Thoracic aorta (tissue), 2 donors: ENCODE results near the gene CCAR1. TPM values are rescaled to one million over a fixed set of nuclear protein-coding genes. Genes with fewer than 3 reads are reported as not detected.
A peak's percentile ranks its signal among the peaks of the same experiment; 100 is the strongest.
"Not testable (repeated sequence)": the region's sequence is repeated elsewhere in the genome, so short reads cannot be mapped to it uniquely, and the experiment has no call there.

Source experiments
- ATAC-seq: fragments of 150-250 bp; one replicate; pipeline ENCODE4 v1.8.0; 2017; ENCODE audit warnings: low read depth; ENCODE audit not compliant: insufficient number of reproducible peaks, low FRiP score
- DNase-seq: peaks from one replicate; pipeline ENCODE4 v3.0.0-alpha.2; 2020; ENCODE audit warnings: low spot score
- H3K27ac ChIP-seq, 2 donors: fragments of 200-600 bp; sonication (generic); 1 replicate in 1 of 2; 2 replicates in 1 of 2; pipeline ENCODE4 v1.5.1; 2016; ENCODE audit warnings: mild to moderate bottlenecking in 2 of 2, moderate library complexity in 2 of 2
- H3K27me3 ChIP-seq: fragments of 200-600 bp; sonication (generic); replicated peaks from 2 replicates; pipeline ENCODE4 v1.6.0; 2016; ENCODE audit warnings: mild to moderate bottlenecking; ENCODE audit not compliant: insufficient read depth
- H3K36me3 ChIP-seq: fragments of 200-600 bp; sonication (generic); one replicate; pipeline ENCODE4 v1.5.1; 2016
- H3K4me1 ChIP-seq, 2 donors: fragments of 200-600 bp; sonication (generic); 1 replicate in 1 of 2; 2 replicates in 1 of 2; pipeline versions ENCODE4 v1.5.1 to v1.6.0; 2016; ENCODE audit warnings: low read depth in 2 of 2, mild to moderate bottlenecking in 1 of 2; ENCODE audit not compliant: control insufficient read depth in 1 of 2
- H3K4me3 ChIP-seq: fragments of 200-600 bp; sonication (generic); 2 replicates; pipeline ENCODE4 v1.5.1; 2016; ENCODE audit warnings: mild to moderate bottlenecking
- H3K9me3 ChIP-seq: fragments of 200-600 bp; sonication (generic); 2 replicates; pipeline ENCODE4 v1.5.1; 2016
- CTCF ChIP-seq: fragments of 200-600 bp; sonication (generic); IDR thresholded peaks from one replicate; pipeline ENCODE4 v1.5.1; 2019; ENCODE audit warnings: antibody characterized with exemption
- total RNA-seq, 2 donors: library from RNA; depleted of rRNA; stranded (reverse); fragments of >200 nt; gene quantifications; one replicate each; pipeline versions ENCODE4 v1.1.0 to v1.2.3, GENCODE V29; 2016

The CCAR1 gene
- total RNA-seq, 2 donors from 2014 or later: 48.6 to 86.9 TPM

DNA sequence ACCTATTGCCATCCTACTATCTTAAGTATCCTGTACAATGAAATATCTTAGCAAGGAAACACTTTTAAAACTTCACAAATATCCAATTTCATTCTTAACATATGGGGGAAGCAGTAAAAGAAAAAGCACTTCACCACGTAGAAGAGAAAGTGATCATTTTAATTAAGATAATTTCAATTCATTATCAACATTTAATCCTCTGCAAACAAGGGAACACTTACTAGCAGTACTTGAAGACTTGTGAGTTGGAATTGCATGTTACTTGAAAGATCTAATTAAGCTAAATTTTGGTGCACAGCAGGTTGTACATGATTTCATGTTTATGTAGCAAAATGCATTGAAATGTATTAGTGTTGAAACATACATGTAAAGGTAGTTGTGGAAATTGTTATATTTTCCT lies 20.8 kb upstream of the CCAR1 start:
- Histone ChIP-seq H3K9me3 (no peaks in the 10 kb centered on the region), H3K4me3 (no peak overlapping the region), H3K27me3 (no peaks in the 10 kb centered on the region), H3K36me3 (no peaks in the 10 kb centered on the region), H3K27ac (no peak overlapping the region), H3K4me1 (no peaks in the 10 kb centered on the region)
- no peak for TF ChIP-seq CTCF
- no peak for ATAC-seq
- no peak for DNase-seq

DNA sequence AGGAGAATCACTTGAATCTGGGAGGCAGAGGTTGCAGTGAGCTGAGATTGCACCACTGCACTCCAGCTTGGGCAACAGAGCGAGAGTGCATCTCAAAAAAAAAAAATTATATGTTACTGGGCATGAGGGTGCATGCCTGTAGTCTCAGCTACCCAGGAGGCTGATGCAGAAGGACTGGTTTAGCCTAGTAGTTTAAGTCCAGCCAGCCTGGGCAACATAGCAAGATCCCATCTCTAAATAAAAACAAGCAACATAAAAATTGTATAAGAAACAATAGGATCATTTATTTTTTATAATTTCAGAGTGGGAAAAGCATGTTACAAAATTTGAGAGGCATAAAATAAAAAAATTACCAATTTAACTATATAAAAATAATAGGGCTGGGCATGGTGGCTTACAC lies 15.5 kb upstream of the CCAR1 start:
- no peaks in the 10 kb centered on the region for H3K4me1 ChIP-seq
- no peak for TF ChIP-seq CTCF
- no peak for DNase-seq
- no peaks in the 10 kb centered on the region for H3K27me3 ChIP-seq
- H3K27ac ChIP-seq: no peak overlapping the region
- no peak for ATAC-seq
- H3K9me3 ChIP-seq: no peaks in the 10 kb centered on the region
- no peaks in the 10 kb centered on the region for H3K36me3 ChIP-seq
- no peak overlapping the region for H3K4me3 ChIP-seq

- H3K9me3 ChIP-seq, ATAC-seq, H3K4me3 ChIP-seq, DNase-seq, H3K27me3 ChIP-seq, H3K36me3 ChIP-seq, H3K27ac ChIP-seq, H3K4me1 ChIP-seq: not testable (repeated sequence)
Observed at GRCh38 chr10:68708987-68709386, 12.1 kb upstream of the CCAR1 start.

GRCh38 chr10:68713065-68713464 lies 8.0 kb upstream of the CCAR1 start:
- not testable (repeated sequence) for ATAC-seq, DNase-seq, H3K36me3 ChIP-seq, H3K27ac ChIP-seq, H3K4me3 ChIP-seq, H3K4me1 ChIP-seq, H3K27me3 ChIP-seq, H3K9me3 ChIP-seq

- no peak for TF ChIP-seq CTCF
- peaks cover 1 to 3% of the 10 kb centered on the region in 2 donors for H3K4me1 ChIP-seq
Observed at GRCh38 chr10:68717435-68717834, 3.6 kb upstream of the CCAR1 start.

DNA sequence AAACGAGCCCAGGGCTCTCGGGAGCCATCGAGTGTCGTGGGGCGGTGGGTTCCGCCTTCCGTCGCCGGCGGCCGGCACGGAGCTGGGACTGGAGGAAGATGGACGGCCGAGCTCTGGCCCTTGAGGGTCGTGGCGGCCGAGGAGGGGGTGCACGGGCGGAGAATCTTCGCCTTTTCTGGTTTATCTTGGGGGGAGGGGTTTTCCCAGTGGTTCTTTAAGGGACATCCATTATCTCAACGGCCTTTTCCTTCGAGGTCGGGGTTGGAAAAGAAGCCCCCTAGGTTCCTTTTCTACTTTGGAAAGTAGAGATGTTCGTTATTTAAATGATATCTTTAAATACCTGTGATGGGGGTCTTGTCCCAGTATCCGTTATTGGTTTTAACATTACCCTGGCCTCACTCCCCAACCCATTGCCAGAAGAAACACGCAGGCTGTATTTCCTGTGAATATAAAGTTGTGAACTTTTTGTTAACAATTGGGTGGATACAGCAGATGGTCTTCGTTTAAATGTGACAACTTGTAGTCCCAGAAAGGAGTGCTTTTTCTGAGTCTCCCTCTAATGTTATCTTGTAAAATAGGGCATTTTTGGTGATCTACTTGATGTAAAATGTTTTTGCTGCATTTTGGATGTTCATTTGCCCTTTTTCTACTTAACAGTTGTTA lies 765 bp downstream of the CCAR1 start:
- no peaks in the 10 kb centered on the region for H3K9me3 ChIP-seq
- TF ChIP-seq CTCF: no peak
- H3K27me3 ChIP-seq: no peaks in the 10 kb centered on the region
- peak overlapping the region; percentile 85 to 98 for H3K27ac ChIP-seq
- no peak for ATAC-seq
- H3K4me3 ChIP-seq: peak overlapping the region; percentile 95
- H3K36me3 ChIP-seq: peaks cover 2% of the 10 kb centered on the region
- DNase-seq: no peak
- H3K4me1 ChIP-seq: peaks cover 5 to 7% of the 10 kb centered on the region in 2 donors

More at GRCh38 chr10:68717435-68717834, 3.6 kb upstream of the CCAR1 start:
- Histone ChIP-seq H3K4me3 (no peak overlapping the region), H3K27me3 (no peaks in the 10 kb centered on the region), H3K36me3 (no peaks in the 10 kb centered on the region), H3K27ac (no peak overlapping the region), H3K9me3 (no peaks in the 10 kb centered on the region)
- no peak for DNase-seq
- no peak for ATAC-seq
